HG03060 (cell line): ENCODE results near the gene TBC1D3D.
"Not testable (repeated sequence)": the region's sequence is repeated elsewhere in the genome, so short reads cannot be mapped to it uniquely, and the experiment has no call there.

Experiments
- ATAC-seq: cut with Tn5 transposase; IDR thresholded peaks from one replicate; pipeline ENCODE4 v1.9.1; 2021; ENCODE audit warnings: low read depth, moderate number of reproducible peaks; ENCODE audit not compliant: unreplicated experiment

TBC1D3D gene

DNA sequence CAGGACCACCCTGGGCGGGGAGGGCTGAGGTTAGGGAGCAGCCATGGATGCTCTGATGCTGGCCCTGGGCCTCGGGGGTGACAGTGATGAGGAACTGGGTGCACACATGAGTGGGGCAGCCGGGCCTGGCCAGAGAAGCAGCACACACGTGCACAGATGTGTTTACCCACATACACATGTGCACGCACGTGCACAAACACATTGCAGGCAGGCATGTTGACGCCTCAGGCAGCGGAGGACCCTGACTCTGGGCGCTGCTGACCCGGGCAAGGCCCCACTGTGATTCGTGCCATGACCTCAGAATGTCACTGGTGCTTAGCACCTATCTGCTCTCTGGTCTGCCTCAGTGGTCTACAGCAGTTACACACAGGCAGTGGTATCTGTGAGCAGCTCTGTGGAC is at the start of gene TBC1D3D:
Gene TBC1D3D, plus strand, starts transcription at position 301 of the 400 bp plus-strand sequence. CDS start 1,585 bp downstream, outside the sequence.
- ATAC-seq: not testable (repeated sequence)

DNA sequence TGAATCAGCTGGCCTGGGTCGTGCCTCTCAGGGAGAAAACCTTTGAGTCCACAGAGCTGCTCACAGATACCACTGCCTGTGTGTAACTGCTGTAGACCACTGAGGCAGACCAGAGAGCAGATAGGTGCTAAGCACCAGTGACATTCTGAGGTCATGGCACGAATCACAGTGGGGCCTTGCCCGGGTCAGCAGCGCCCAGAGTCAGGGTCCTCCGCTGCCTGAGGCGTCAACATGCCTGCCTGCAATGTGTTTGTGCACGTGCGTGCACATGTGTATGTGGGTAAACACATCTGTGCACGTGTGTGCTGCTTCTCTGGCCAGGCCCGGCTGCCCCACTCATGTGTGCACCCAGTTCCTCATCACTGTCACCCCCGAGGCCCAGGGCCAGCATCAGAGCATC is 14.8 kb upstream of the TBC1D3D start, which contains the start of gene TBC1D3L:
Gene TBC1D3L, minus strand, starts transcription at position 101 of the 400 bp plus-strand sequence. CDS start 1,540 bp downstream, outside the sequence.
- ATAC-seq: not testable (repeated sequence)
